Measurements from ENCODE around the gene ADCY10. TPM values are rescaled to one million over a fixed set of nuclear protein-coding genes. Genes with fewer than 3 reads are reported as not detected.

The ADCY10 gene
- total and polyA plus RNA-seq, 2 of the 4 experiments (the other 2 are of a cell fraction): under 0.01 to 0.03 TPM

DNA sequence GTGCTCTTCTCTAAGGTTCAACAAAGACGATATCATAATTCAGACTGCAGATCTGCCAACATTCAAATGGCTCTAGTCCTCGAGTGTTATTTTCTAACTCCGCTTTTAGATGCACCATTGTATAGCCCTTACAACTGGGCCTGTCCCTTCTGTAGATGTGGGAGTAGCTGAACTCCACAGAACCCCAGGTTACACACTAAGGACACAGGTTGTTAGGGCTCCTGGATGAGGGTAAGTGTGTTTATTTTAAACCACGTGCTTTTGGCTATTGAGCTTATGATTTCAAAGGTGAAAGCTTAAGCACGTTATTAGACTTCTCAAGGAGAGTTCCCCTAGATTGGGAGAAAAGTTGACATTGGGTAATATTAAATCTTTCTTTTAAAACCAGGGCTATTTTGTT, 127.4 kb downstream of the ADCY10 start:
- ChIA-PET POLR2A (ENCODE audit: unreplicated experiment) (no interaction called here), CTCF (interaction anchor here (1.2 to 1.7 kb wide), 3 partner anchors 9 to 11 kb away, joined by 3 to 4 read pairs (median 3); no protein-coding TSS in a partner anchor)
- Histone ChIP-seq H3K36me3 (ENCODE audit: control insufficient read depth, insufficient read depth, low read length) (peaks cover 29% of the 10 kb centered on the region), H2BK20ac (ENCODE audit: low read depth, low read length) (no peak overlapping the region), H3K18ac (ENCODE audit: low read depth, low read length) (no peak overlapping the region), H2BK120ac (ENCODE audit: low read depth, low read length) (no peak overlapping the region), H4K5ac (ENCODE audit: low read depth, low read length) (no peak overlapping the region), H2BK15ac (ENCODE audit: low read depth, low read length) (no peak overlapping the region), H3K9me3 (ENCODE audit: control insufficient read depth, insufficient read depth, low read length) (no peaks in the 10 kb centered on the region), H2BK5ac (ENCODE audit: low read depth, low read length, poor library complexity, severe bottlenecking) (no peak overlapping the region), H4K20me1 (ENCODE audit: insufficient read depth, low read length) (peaks cover 10% of the 10 kb centered on the region; the same call in 1 of the 2 replicates), H3K27me3 (ENCODE audit: control insufficient read depth, insufficient read depth, low read length) (no peaks in the 10 kb centered on the region), H4K91ac (ENCODE audit: insufficient read depth, low read depth, low read length) (no peak overlapping the region), H3K23ac (ENCODE audit: low read depth, low read length) (no peak overlapping the region), H2AFZ (replicated peaks; ENCODE audit: low read length, poor library complexity) (no peak overlapping the region), H2AK9ac (replicated peaks; ENCODE audit: low read depth, low read length, poor library complexity) (no peak overlapping the region), H3K27ac (ENCODE audit: insufficient read depth, low read length) (no peak overlapping the region), H3K4ac (ENCODE audit: low read depth, low read length) (no peak overlapping the region), H4K8ac (ENCODE audit: low read depth in 2 of 2, low read length in 2 of 2) (no peak overlapping the region), H3K79me1 (ENCODE audit: low read depth in 1 of 2, low read length in 2 of 2) (peaks cover 20 to 37% of the 10 kb centered on the region in 2 experiments), H3K4me2 (ENCODE audit: low read depth, low read length) (no peak overlapping the region), H3K4me3 (ENCODE audit: insufficient read depth, low read depth, low read length) (no peak overlapping the region), H2AK5ac (ENCODE audit: low read depth, low read length) (no peak overlapping the region), H3K14ac (replicated peaks; ENCODE audit: low read depth, low read length) (no peak overlapping the region), H3K4me1 (ENCODE audit: control insufficient read depth, insufficient read depth, low read length) (peaks cover 7% of the 10 kb centered on the region), H3K56ac (ENCODE audit: extremely low read depth, insufficient read depth, low read length) (no peak overlapping the region), H3K9ac (ENCODE audit: low read depth, low read length) (no peak overlapping the region), H3K9me1 (ENCODE audit: insufficient read depth, low read length) (peaks cover 14% of the 10 kb centered on the region)
- DNase-seq: no peak
- in situ Hi-C loops (cut with MboI; ENCODE audit: low sequenced_read_pairs) (no loop called here), dilution Hi-C loops (cut with HindIII; ENCODE audit: low sequenced_read_pairs, unreplicated experiment) (no loop called here), intact Hi-C loops (cut with micrococcal nuclease) (no loop called here)
- 93% methylated on average over 2 of the region's 5 CpGs; no CpG with 5 or more reads in 1 of the 2 experiments for WGBS, 2 experiments (ENCODE audit: extremely low coverage in 2 of 2, insufficient read length in 1 of 2)
- ATAC-seq (ENCODE audit: low read depth): no peak
- BruUV-seq (replicated peaks): no TSS peak
- TF ChIP-seq RFX5 (IDR thresholded peaks at IDR 0.05; ENCODE audit: low read depth, low read length): no peak
- no peak for TF ChIP-seq MAZ (IDR thresholded peaks at IDR 0.05; ENCODE audit: borderline replicate concordance, low read depth, low read length)
- TF ChIP-seq BHLHE40 (IDR thresholded peaks at IDR 0.05; ENCODE audit: low read depth, low read length): no peak
- TF ChIP-seq SMC3 (IDR thresholded peaks at IDR 0.05; ENCODE audit: low read depth, low read length): no peak
- no peak for TF ChIP-seq POLR2A (IDR thresholded peaks at IDR 0.05; ENCODE audit: low read depth, low read length)
- TF ChIP-seq, protein P1, sequence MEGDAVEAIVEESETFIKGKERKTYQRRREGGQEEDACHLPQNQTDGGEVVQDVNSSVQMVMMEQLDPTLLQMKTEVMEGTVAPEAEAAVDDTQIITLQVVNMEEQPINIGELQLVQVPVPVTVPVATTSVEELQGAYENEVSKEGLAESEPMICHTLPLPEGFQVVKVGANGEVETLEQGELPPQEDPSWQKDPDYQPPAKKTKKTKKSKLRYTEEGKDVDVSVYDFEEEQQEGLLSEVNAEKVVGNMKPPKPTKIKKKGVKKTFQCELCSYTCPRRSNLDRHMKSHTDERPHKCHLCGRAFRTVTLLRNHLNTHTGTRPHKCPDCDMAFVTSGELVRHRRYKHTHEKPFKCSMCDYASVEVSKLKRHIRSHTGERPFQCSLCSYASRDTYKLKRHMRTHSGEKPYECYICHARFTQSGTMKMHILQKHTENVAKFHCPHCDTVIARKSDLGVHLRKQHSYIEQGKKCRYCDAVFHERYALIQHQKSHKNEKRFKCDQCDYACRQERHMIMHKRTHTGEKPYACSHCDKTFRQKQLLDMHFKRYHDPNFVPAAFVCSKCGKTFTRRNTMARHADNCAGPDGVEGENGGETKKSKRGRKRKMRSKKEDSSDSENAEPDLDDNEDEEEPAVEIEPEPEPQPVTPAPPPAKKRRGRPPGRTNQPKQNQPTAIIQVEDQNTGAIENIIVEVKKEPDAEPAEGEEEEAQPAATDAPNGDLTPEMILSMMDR (conservative IDR thresholded peaks at IDR 0.05; ENCODE audit: low read depth, low read length): no peak
- TF ChIP-seq, protein P2, sequence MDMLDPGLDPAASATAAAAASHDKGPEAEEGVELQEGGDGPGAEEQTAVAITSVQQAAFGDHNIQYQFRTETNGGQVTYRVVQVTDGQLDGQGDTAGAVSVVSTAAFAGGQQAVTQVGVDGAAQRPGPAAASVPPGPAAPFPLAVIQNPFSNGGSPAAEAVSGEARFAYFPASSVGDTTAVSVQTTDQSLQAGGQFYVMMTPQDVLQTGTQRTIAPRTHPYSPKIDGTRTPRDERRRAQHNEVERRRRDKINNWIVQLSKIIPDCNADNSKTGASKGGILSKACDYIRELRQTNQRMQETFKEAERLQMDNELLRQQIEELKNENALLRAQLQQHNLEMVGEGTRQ (IDR thresholded peaks at IDR 0.05; ENCODE audit: low read depth, low read length): no peak
- no peak for TF ChIP-seq MXI1 (IDR thresholded peaks at IDR 0.05; ENCODE audit: borderline replicate concordance, low read depth, low read length)
- no peak for TF ChIP-seq NFE2L2 (IDR thresholded peaks at IDR 0.05; ENCODE audit: low read depth, low read length)
- TF ChIP-seq, protein P3, sequence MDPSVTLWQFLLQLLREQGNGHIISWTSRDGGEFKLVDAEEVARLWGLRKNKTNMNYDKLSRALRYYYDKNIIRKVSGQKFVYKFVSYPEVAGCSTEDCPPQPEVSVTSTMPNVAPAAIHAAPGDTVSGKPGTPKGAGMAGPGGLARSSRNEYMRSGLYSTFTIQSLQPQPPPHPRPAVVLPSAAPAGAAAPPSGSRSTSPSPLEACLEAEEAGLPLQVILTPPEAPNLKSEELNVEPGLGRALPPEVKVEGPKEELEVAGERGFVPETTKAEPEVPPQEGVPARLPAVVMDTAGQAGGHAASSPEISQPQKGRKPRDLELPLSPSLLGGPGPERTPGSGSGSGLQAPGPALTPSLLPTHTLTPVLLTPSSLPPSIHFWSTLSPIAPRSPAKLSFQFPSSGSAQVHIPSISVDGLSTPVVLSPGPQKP (IDR thresholded peaks at IDR 0.05; ENCODE audit: borderline replicate concordance, low read depth, low read length): no peak
- no peak for TF ChIP-seq CHD1 (IDR thresholded peaks at IDR 0.05; ENCODE audit: low read depth, low read length)
- TF ChIP-seq RCOR1 (IDR thresholded peaks at IDR 0.05; ENCODE audit: insufficient replicate concordance, low read length): no peak
- TF ChIP-seq MAFK (IDR thresholded peaks at IDR 0.05; ENCODE audit: low read depth, low read length): no peak
- no peak for TF ChIP-seq RAD21 (IDR thresholded peaks at IDR 0.05; ENCODE audit: low read length)

Data from IMR-90 (cell line).